BLaER1 (cell line): Measurements from ENCODE around the gene TAS2R42.

Experiments
- H3K27ac ChIP-seq: shearing (Covaris generic); formaldehyde crosslinking; 2 replicates; pipeline ENCODE4 v1.8.1; 2022
- H3K27me3 ChIP-seq: shearing (Covaris generic); formaldehyde crosslinking; 2 replicates; pipeline ENCODE4 v1.8.1; 2022
- H3K36me3 ChIP-seq: shearing (Covaris generic); formaldehyde crosslinking; 2 replicates; pipeline ENCODE4 v1.8.1; 2022
- H3K4me1 ChIP-seq: shearing (Covaris generic); formaldehyde crosslinking; 2 replicates; pipeline ENCODE4 v1.8.1; 2022
- H3K4me2 ChIP-seq: shearing (Covaris generic); formaldehyde crosslinking; 2 replicates; pipeline ENCODE4 v1.8.1; 2022
- H3K4me3 ChIP-seq: shearing (Covaris generic); formaldehyde crosslinking; 2 replicates; pipeline ENCODE4 v1.8.1; 2022
- H3K9ac ChIP-seq: shearing (Covaris generic); formaldehyde crosslinking; 2 replicates; pipeline ENCODE4 v1.8.1; 2022
- H3K9me3 ChIP-seq: shearing (Covaris generic); formaldehyde crosslinking; 2 replicates; pipeline ENCODE4 v1.8.1; 2022
- H4K20me1 ChIP-seq: shearing (Covaris generic); formaldehyde crosslinking; 2 replicates; pipeline ENCODE4 v1.8.1; 2022
- Cebpa-rat ChIP-seq: shearing (Covaris generic); IDR thresholded peaks from 2 replicates; pipeline ENCODE4 v1.8.1; 2022

Gene TAS2R42

DNA sequence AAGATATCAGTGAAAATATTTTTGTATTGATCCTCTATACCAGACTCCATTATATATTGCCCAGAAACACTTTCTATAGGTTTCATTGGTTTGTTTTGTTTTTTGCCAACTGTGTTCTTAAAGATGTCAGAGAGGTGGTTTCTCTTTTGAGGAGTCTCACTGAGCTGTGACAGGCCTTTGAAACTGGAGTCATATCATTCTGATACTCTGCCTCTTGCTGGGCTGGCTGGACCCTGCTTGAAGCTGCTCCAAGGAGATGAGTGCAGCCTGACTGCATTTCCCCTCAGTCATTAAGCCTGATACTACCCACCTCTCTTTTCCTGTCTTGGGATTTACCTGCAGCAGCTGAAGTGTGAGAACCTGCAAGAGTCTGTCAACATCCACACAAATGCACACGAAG lies 35.9 kb downstream of the TAS2R42 start:
- Histone ChIP-seq H3K4me3 (no peak overlapping the region), H3K4me1 (no peaks in the 10 kb centered on the region), H3K27me3 (no peaks in the 10 kb centered on the region), H3K4me2 (no peak overlapping the region), H3K36me3 (peaks cover 28% of the 10 kb centered on the region), H3K9me3 (peaks cover 27% of the 10 kb centered on the region), H3K27ac (no peak overlapping the region), H3K9ac (no peak overlapping the region), H4K20me1 (no peaks in the 10 kb centered on the region)
- TF ChIP-seq Cebpa-rat: no peak

DNA sequence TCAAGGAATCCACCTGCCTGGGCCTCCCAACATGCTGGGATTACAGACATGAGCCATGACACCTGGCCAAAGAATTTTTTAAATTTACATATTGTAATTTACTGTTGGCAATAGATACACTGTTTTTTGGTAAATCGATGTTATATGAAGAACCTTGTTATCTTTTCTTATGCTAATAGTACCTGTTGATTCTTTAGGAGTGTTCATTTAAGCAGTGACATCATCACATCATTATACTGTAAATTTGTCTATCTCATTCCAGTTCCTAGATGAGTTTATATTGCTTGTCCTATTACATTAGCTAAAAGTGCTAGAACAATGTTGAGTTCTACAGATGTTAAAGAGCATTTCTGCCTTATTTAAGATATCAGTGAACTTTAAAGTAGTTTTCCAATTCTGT lies 39.3 kb downstream of the TAS2R42 start:
- H3K27ac ChIP-seq: no peak overlapping the region
- H3K4me1 ChIP-seq: no peaks in the 10 kb centered on the region
- peaks cover 31% of the 10 kb centered on the region for H3K36me3 ChIP-seq
- H3K9me3 ChIP-seq: peaks cover 35% of the 10 kb centered on the region
- H4K20me1 ChIP-seq: peaks cover 10% of the 10 kb centered on the region; the same call in 1 of the 2 replicates
- no peak overlapping the region for H3K4me2 ChIP-seq
- H3K27me3 ChIP-seq: no peaks in the 10 kb centered on the region
- TF ChIP-seq Cebpa-rat: no peak
- H3K9ac ChIP-seq: no peak overlapping the region
- no peak overlapping the region for H3K4me3 ChIP-seq

DNA sequence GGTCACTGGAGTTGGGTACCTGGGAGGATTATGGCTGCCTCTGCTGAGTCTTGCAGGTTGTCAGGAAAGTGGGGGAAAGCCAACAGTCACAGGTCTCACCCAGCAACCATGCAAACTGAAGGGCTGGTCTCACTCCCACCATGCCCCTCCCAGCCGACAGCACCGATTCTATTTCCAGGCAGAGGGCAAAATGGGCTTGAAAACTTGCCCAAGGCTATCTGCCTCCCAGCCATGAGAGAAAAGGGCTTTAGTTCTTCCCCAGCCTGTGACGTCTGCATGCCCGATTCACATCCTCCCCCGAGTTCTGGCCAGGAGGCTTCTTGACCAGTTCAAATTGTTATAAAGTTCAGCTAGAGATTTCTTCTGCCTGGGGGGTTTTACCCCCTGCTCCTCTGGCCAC lies 42.4 kb downstream of the TAS2R42 start:
- H3K9ac ChIP-seq: no peak overlapping the region
- peaks cover 27% of the 10 kb centered on the region for H3K36me3 ChIP-seq
- no peaks in the 10 kb centered on the region for H3K27me3 ChIP-seq
- H3K9me3 ChIP-seq: peaks cover 24% of the 10 kb centered on the region
- no peaks in the 10 kb centered on the region for H3K4me1 ChIP-seq
- H4K20me1 ChIP-seq: peaks cover 17% of the 10 kb centered on the region; the same call in 1 of the 2 replicates
- no peak overlapping the region for H3K4me3 ChIP-seq
- no peak overlapping the region for H3K27ac ChIP-seq
- TF ChIP-seq Cebpa-rat: no peak
- H3K4me2 ChIP-seq: no peak overlapping the region

DNA sequence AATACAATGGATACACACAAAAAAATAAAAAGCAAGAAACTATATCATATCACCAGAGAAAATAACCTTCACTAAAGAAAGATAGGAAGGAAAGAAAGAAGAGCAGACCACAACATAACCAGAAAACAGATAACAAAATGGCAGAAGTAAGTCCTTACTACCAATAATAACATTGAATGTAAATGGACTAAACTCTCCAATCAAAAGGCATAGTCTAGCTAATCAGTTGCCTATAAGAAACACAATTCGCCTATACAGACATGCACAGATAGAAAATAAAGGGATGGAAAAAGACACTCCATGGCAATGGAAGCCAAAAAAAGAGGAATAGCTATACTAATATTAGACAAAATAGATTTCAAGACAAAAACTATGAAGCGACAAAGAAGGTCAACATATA lies 43.4 kb downstream of the TAS2R42 start:
- Histone ChIP-seq H3K4me3 (no peak overlapping the region), H3K4me1 (no peaks in the 10 kb centered on the region), H3K27ac (no peak overlapping the region), H3K4me2 (no peak overlapping the region), H3K9ac (no peak overlapping the region), H3K9me3 (peaks cover 24% of the 10 kb centered on the region), H3K36me3 (peaks cover 27% of the 10 kb centered on the region), H4K20me1 (peaks cover 17% of the 10 kb centered on the region; the same call in 1 of the 2 replicates), H3K27me3 (no peaks in the 10 kb centered on the region)
- no peak for TF ChIP-seq Cebpa-rat

DNA sequence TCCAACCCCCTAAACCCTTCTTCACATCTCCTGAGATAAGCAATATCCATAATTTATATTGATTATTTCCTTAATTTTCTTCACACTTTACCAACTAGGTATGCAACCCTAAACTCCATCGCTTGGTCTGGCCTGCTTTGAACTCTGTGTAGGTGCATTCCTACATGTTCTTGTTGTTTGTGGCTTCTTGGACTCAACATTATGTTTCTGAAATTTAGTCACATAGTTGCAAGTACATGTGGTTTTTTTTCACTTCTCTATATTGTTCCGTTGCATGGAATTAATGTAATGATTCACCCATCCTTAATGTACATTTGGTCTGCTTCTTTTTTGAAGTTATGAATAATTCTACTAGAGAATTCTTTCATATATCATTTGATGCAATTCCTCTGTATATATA lies 50.7 kb downstream of the TAS2R42 start:
- no peak overlapping the region for H3K4me3 ChIP-seq
- no peaks in the 10 kb centered on the region for H3K27me3 ChIP-seq
- H3K4me1 ChIP-seq: no peaks in the 10 kb centered on the region
- H3K9ac ChIP-seq: no peak overlapping the region
- H3K9me3 ChIP-seq: no peaks in the 10 kb centered on the region
- H3K4me2 ChIP-seq: no peak overlapping the region
- no peak overlapping the region for H3K27ac ChIP-seq
- H3K36me3 ChIP-seq: peaks cover 9% of the 10 kb centered on the region
- no peak for TF ChIP-seq Cebpa-rat
- H4K20me1 ChIP-seq: peaks cover 24% of the 10 kb centered on the region
